NCI-H345 treated with DMSO at 0.1 percent for 48 hours (cell line): ENCODE data around the gene APOD.

Experiments used
- DNase-seq: peaks from one replicate; lab custom pipeline; 2025; ENCODE audit not compliant: unreplicated experiment; lab: John Stamatoyannopoulos, UW

Gene APOD

GRCh38 chr3:195587824-195588223, 4.1 kb upstream of the APOD start:
- no peak for DNase-seq

- DNase-seq = no peak
These were observed 3.7 kb upstream of the APOD start for GRCh38 chr3:195587406-195587805.

- DNase-seq = no peak
These were observed 767 bp upstream of the APOD start for GRCh38 chr3:195584543-195584870.

- no peak for DNase-seq
These were observed 793 bp downstream of the APOD start for GRCh38 chr3:195582947-195583346.

GRCh38 chr3:195580744-195581443, 2.8 kb downstream of the APOD start:
- DNase-seq = no peak

- DNase-seq = no peak
These were observed 4.5 kb downstream of the APOD start for GRCh38 chr3:195579281-195579680.

- no peak for DNase-seq
These were observed 5.2 kb downstream of the APOD start for GRCh38 chr3:195578565-195578964.

- no peak for DNase-seq
These were observed 6.0 kb downstream of the APOD start for GRCh38 chr3:195577645-195578177.

- no peak for DNase-seq
These were observed 9.0 kb downstream of the APOD start for GRCh38 chr3:195574497-195575304.

GRCh38 chr3:195573611-195574496, 9.9 kb downstream of the APOD start:
- DNase-seq = no peak

GRCh38 chr3:195571361-195571760, 12.4 kb downstream of the APOD start:
- DNase-seq = no peak

- no peak for DNase-seq
These were observed 12.8 kb downstream of the APOD start for GRCh38 chr3:195570912-195571311.

GRCh38 chr3:195570344-195570743, 13.4 kb downstream of the APOD start:
- DNase-seq = no peak

GRCh38 chr3:195568630-195569029, 15.1 kb downstream of the APOD start:
- no peak for DNase-seq

- DNase-seq = no peak
These were observed 16.9 kb downstream of the APOD start for GRCh38 chr3:195566797-195567196.

- DNase-seq = no peak
These were observed 18.0 kb downstream of the APOD start for GRCh38 chr3:195565716-195566115.

- DNase-seq = no peak
These were observed 20.4 kb downstream of the APOD start for GRCh38 chr3:195563317-195563716.

GRCh38 chr3:195559723-195560409, 23.9 kb downstream of the APOD start:
- no peak for DNase-seq

- peak; percentile 14 for DNase-seq
These were observed 25.1 kb downstream of the APOD start for GRCh38 chr3:195558602-195559001.

- no peak for DNase-seq
These were observed 26.4 kb downstream of the APOD start for GRCh38 chr3:195557322-195557721.

GRCh38 chr3:195556390-195556789, 27.4 kb downstream of the APOD start:
- no peak for DNase-seq
